ENCODE measurements around the gene AOC3. TPM values are rescaled to one million over a fixed set of nuclear protein-coding genes. Genes with fewer than 3 reads are reported as not detected.

Gene AOC3
- total and polyA plus RNA-seq, 2 of the 8 experiments (the other 6 are each of a cell fraction or from before 2014, with no cell fraction given), result 2.5 to 2.7 TPM

DNA sequence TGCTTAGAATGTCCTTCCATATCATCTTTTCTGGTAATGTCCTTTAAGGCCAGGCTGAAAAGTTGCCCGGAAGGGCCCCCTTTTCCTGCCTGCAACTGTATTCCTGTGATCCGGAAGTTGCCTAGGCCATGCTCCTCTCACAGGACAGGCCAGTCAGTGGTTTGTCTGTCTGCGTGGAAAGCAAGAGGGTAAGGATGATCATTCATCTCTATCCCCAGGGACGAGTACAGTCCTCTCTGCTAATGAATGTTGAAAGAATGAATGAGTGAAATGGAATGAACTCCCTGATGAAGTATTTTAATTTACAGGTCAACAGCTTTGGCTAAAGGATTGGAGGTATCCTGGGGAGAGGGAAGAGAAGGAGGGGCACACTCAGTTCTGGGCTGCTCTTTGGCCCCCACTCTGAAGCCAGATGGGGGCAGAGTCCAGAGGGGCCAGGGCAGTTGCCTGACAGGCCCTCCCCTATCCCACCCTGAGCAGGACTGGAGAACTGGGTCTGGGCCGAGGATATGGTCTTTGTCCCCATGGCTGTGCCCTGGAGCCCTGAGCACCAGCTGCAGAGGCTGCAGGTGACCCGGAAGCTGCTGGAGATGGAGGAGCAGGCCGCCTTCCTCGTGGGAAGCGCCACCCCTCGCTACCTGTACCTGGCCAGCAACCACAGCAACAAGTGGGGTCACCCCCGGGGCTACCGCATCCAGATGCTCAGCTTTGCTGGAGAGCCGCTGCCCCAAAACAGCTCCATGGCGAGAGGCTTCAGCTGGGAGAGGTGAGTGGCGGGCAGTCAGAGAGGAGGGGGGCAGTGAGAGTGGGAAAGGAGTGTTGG is 3.2 kb downstream of the AOC3 start (continued):
- TF ChIP-seq CBX8 (IDR thresholded peaks at IDR 0.05; ENCODE audit: borderline replicate concordance, low read depth, low read length), result no peak
- no peak for TF ChIP-seq HDAC2 (IDR thresholded peaks at IDR 0.05; ENCODE audit: borderline replicate concordance in 1 of 2, low read depth in 2 of 2, low read length in 2 of 2)
- no peak for TF ChIP-seq KDM1A (IDR thresholded peaks at IDR 0.05; ENCODE audit: borderline replicate concordance, low read length)
- no peak for TF ChIP-seq MAFK (IDR thresholded peaks at IDR 0.05; ENCODE audit: low read depth, low read length)

All from H1 (cell line).